Fibroblast of lung (primary cell): ENCODE results near the gene NUP210. TPM values are rescaled to one million over a fixed set of nuclear protein-coding genes. Genes with fewer than 3 reads are reported as not detected.

Experiments used
- DNase-seq, 2 donors: peaks; one replicate each; pipeline versions ENCODE4 v3.0.0 to v3.0.0-alpha.2; 2010; ENCODE audit warnings: low read depth in 2 of 2
- H2AFZ ChIP-seq: 2 replicates; pipeline ENCODE4 v1.5.1; 2012; ENCODE audit warnings: low read length, control low read depth, inconsistent platforms
- H3K27ac ChIP-seq: 2 replicates; pipeline ENCODE4 v1.5.1; 2011; ENCODE audit warnings: low read length, control low read depth; ENCODE audit not compliant: insufficient read depth
- H3K27me3 ChIP-seq: 2 replicates; pipeline ENCODE4 v1.5.1; 2011; ENCODE audit warnings: mild to moderate bottlenecking, low read length; ENCODE audit not compliant: control insufficient read depth, insufficient read depth
- H3K36me3 ChIP-seq: 2 replicates; pipeline ENCODE4 v1.5.1; 2011; ENCODE audit warnings: low read length; ENCODE audit not compliant: control insufficient read depth, insufficient read depth
- H3K4me1 ChIP-seq: 2 replicates; pipeline ENCODE4 v1.5.1; 2011; ENCODE audit warnings: low read length; ENCODE audit not compliant: control insufficient read depth, insufficient read depth; ENCODE audit errors: extremely low read depth
- H3K4me2 ChIP-seq: 2 replicates; pipeline ENCODE4 v1.5.1; 2011; ENCODE audit warnings: low read length, control low read depth; ENCODE audit not compliant: insufficient read depth; ENCODE audit errors: extremely low read depth
- H3K4me3 ChIP-seq, 4 experiments: fragments of 200-600 bp in 1 of 4; sonication (generic) in 1 of 4; replicated peaks in 1 of 4; 2 replicates each; pipeline ENCODE4 v1.5.1; 2011 to 2016; ENCODE audit warnings: low read length in 4 of 4, low read depth in 3 of 4, mild to moderate bottlenecking in 3 of 4, control low read depth in 2 of 4, inconsistent platforms in 1 of 4, mixed read lengths in 1 of 4; ENCODE audit not compliant: insufficient read depth in 1 of 4; ENCODE audit errors: control extremely low read depth in 1 of 4
- H3K79me2 ChIP-seq: 2 replicates; pipeline ENCODE4 v1.5.1; 2012; ENCODE audit warnings: mild to moderate bottlenecking, low read length, inconsistent platforms; ENCODE audit not compliant: control insufficient read depth, insufficient read depth
- H3K9ac ChIP-seq: 2 replicates; pipeline ENCODE4 v1.5.1; 2011; ENCODE audit warnings: mild to moderate bottlenecking, low read length, control low read depth; ENCODE audit not compliant: insufficient read depth
- H3K9me3 ChIP-seq: 2 replicates; pipeline ENCODE4 v1.5.1; 2012; ENCODE audit warnings: low read depth, low read length; ENCODE audit not compliant: control insufficient read depth, insufficient read depth
- H4K20me1 ChIP-seq: 2 replicates; pipeline ENCODE4 v1.5.1; 2011; ENCODE audit warnings: low read length; ENCODE audit not compliant: control insufficient read depth, insufficient read depth; ENCODE audit errors: extremely low read depth
- CTCF ChIP-seq, 2 donors: IDR thresholded peaks in 1 of 2; conservative IDR thresholded peaks in 1 of 2; 1 replicate in 1 of 2; 2 replicates in 1 of 2; pipeline ENCODE4 v1.5.1; 2011 to 2012; ENCODE audit warnings: low read length in 2 of 2, control low read depth in 1 of 2, inconsistent platforms in 1 of 2, low read depth in 1 of 2, mild to moderate bottlenecking in 1 of 2
- EZH2 ChIP-seq: IDR thresholded peaks from 2 replicates; pipeline ENCODE4 v1.5.1; 2012; ENCODE audit warnings: low read length, control low read depth, mild to moderate bottlenecking; ENCODE audit errors: missing control alignments
- polyA plus RNA-seq, 2 donors: library from polyadenylated mRNA; depleted of rRNA in 1 of 2; stranded (reverse) in 1 of 2; unstranded in 1 of 2; fragments of >200 nt; gene quantifications; 2 replicates each; pipeline ENCODE4 v1.2.1, GENCODE V29; 2011 to 2012; ENCODE audit warnings: missing spikeins in 1 of 2
- total RNA-seq: library from RNA; depleted of rRNA; stranded (reverse); fragments of >200 nt; gene quantifications from 2 replicates; pipeline ENCODE4 v1.2.1, GENCODE V29; 2014

NUP210 gene
- total and polyA plus RNA-seq, 2 donors (not counting 1 experiment from before 2014, with no cell fraction given): 0.09 to 0.33 TPM

- H3K9me3 ChIP-seq: no peaks in the 10 kb centered on the region
- no peak overlapping the region for H3K9ac ChIP-seq
- no peaks in the 10 kb centered on the region for H3K79me2 ChIP-seq
- no peaks in the 10 kb centered on the region for H4K20me1 ChIP-seq
- no peak overlapping the region for H3K4me2 ChIP-seq
- no peaks in the 10 kb centered on the region for H3K4me1 ChIP-seq
- TF ChIP-seq CTCF (conservative IDR thresholded peaks at IDR 0.05 in 1 of 2, IDR thresholded peaks at IDR 0.05 in 1 of 2; ENCODE audit: low read depth in 1 of 2, low read length in 2 of 2) (no peak), EZH2 (no peak)
- no peak overlapping the region for H3K4me3 ChIP-seq
- H3K27ac ChIP-seq: no peak overlapping the region
- peak in 1 of 2 donors; percentile 8 for DNase-seq
- H2AFZ ChIP-seq: no peak overlapping the region
- H3K27me3 ChIP-seq: no peaks in the 10 kb centered on the region
- H3K36me3 ChIP-seq: no peaks in the 10 kb centered on the region
Observed at GRCh38 chr3:13347390-13347950, 72.7 kb downstream of the NUP210 start.

GRCh38 chr3:13346481-13347389, 73.4 kb downstream of the NUP210 start:
- Histone ChIP-seq H2AFZ (no peak overlapping the region), H3K9ac (no peak overlapping the region), H4K20me1 (no peaks in the 10 kb centered on the region), H3K4me2 (no peak overlapping the region), H3K79me2 (no peaks in the 10 kb centered on the region), H3K9me3 (no peaks in the 10 kb centered on the region), H3K4me1 (no peaks in the 10 kb centered on the region), H3K27me3 (no peaks in the 10 kb centered on the region), H3K4me3 (no peak overlapping the region), H3K36me3 (no peaks in the 10 kb centered on the region), H3K27ac (no peak overlapping the region)
- no peak for DNase-seq
- TF ChIP-seq CTCF (conservative IDR thresholded peaks at IDR 0.05 in 1 of 2, IDR thresholded peaks at IDR 0.05 in 1 of 2; ENCODE audit: low read depth in 1 of 2, low read length in 2 of 2): no peak
- no peak for TF ChIP-seq EZH2

- TF ChIP-seq EZH2 (no peak), CTCF (conservative IDR thresholded peaks at IDR 0.05 in 1 of 2, IDR thresholded peaks at IDR 0.05 in 1 of 2; ENCODE audit: low read depth in 1 of 2, low read length in 2 of 2) (no peak)
- Histone ChIP-seq H4K20me1 (no peaks in the 10 kb centered on the region), H3K4me3 (no peak overlapping the region), H3K9ac (no peak overlapping the region), H3K9me3 (no peaks in the 10 kb centered on the region), H3K4me1 (no peaks in the 10 kb centered on the region), H3K79me2 (no peaks in the 10 kb centered on the region), H2AFZ (no peak overlapping the region), H3K4me2 (no peak overlapping the region), H3K27me3 (no peaks in the 10 kb centered on the region), H3K27ac (no peak overlapping the region), H3K36me3 (no peaks in the 10 kb centered on the region)
- DNase-seq: no peak
Observed at GRCh38 chr3:13345772-13346171, 74.3 kb downstream of the NUP210 start.
